ENCODE results near the gene TNS4. TPM values are rescaled to one million over a fixed set of nuclear protein-coding genes. Genes with fewer than 3 reads are reported as not detected.

Gene TNS4
- total RNA-seq, 1 donor from 2014 or later = not detected

DNA sequence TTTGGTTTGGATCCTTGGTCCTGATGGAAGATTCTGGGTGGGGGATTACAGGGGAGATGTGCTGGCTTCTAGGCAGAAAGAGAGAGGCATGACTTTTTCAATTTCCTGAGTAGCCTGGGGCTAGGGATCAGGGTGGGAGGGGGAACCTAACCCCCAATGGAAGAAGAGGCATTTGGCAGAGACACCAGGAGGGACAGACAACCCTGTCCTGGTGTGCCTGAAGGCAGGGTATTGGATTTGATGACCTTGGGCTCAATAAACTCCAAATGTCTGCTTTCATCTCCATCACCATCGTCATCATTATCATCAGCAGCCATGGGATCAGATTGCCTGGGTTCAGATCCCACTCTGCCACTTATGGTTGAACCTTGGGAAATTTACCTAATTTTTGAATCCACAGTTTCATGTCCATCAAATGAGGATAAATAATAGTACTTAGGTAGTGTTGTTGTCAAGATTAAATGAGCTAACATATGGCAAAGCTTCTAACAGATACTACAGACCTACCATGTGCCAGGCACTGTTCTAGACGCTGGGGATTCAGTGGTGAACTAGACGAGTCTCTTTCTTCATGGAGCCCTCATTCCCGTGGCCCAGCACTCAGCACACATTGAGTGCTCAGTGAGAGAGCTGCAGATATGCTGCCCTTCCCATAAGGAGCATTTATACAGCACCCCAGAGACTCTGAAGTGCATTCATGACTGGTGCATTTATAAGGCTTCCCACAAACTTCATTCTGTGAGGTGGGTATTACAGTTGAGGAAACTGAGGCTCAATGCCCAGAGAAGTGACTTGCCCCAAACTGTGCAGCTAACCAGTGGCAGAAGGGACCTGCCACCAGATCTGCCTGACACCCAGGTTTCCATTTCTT, 31.4 kb downstream of the TNS4 start:
- no peak for DNase-seq
- Mint-ChIP-seq H3K36me3 (ENCODE audit: unreplicated experiment) (no peaks in the 10 kb centered on the region), H3K9me3 (ENCODE audit: unreplicated experiment) (peaks cover 5% of the 10 kb centered on the region), H3K27me3 (ENCODE audit: unreplicated experiment) (peaks cover 7% of the 10 kb centered on the region), H3K4me1 (ENCODE audit: low read depth, unreplicated experiment) (no peaks in the 10 kb centered on the region), H3K27ac (ENCODE audit: unreplicated experiment) (no peak overlapping the region), H3K4me3 (ENCODE audit: unreplicated experiment) (no peak overlapping the region)
- TF ChIP-seq, protein P1, sequence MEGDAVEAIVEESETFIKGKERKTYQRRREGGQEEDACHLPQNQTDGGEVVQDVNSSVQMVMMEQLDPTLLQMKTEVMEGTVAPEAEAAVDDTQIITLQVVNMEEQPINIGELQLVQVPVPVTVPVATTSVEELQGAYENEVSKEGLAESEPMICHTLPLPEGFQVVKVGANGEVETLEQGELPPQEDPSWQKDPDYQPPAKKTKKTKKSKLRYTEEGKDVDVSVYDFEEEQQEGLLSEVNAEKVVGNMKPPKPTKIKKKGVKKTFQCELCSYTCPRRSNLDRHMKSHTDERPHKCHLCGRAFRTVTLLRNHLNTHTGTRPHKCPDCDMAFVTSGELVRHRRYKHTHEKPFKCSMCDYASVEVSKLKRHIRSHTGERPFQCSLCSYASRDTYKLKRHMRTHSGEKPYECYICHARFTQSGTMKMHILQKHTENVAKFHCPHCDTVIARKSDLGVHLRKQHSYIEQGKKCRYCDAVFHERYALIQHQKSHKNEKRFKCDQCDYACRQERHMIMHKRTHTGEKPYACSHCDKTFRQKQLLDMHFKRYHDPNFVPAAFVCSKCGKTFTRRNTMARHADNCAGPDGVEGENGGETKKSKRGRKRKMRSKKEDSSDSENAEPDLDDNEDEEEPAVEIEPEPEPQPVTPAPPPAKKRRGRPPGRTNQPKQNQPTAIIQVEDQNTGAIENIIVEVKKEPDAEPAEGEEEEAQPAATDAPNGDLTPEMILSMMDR (IDR thresholded peaks at IDR 0.05; ENCODE audit: partially characterized antibody, unreplicated experiment) = no peak

DNA sequence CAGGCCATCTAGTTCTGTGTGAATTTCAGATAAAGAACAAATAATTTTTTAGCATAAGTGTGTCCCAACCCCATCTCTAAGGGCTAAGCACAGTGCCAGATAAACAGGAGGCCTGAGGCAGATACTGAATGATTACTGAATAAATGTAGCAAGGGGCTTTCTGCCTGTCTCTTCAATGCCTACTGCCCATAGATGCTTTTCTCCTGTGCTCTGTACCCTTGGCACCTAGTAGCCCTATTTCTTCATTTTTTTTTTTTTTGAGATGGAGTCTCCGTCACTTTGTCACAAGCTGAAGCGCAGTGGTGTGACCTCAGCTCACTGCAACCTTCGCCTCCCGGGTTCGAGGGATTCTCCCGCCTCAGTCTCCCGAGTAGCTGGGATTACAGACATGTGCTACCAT, 32.9 kb downstream of the TNS4 start:
- H3K27me3 Mint-ChIP-seq (ENCODE audit: unreplicated experiment) = peaks cover 8% of the 10 kb centered on the region
- no peak overlapping the region for H3K27ac Mint-ChIP-seq (ENCODE audit: unreplicated experiment)
- H3K36me3 Mint-ChIP-seq (ENCODE audit: unreplicated experiment) = no peaks in the 10 kb centered on the region
- no peak overlapping the region for H3K4me3 Mint-ChIP-seq (ENCODE audit: unreplicated experiment)
- TF ChIP-seq, protein P1 (IDR thresholded peaks at IDR 0.05; ENCODE audit: partially characterized antibody, unreplicated experiment) = no peak
- DNase-seq = no peak
- H3K9me3 Mint-ChIP-seq (ENCODE audit: unreplicated experiment) = peaks cover 5% of the 10 kb centered on the region
- H3K4me1 Mint-ChIP-seq (ENCODE audit: low read depth, unreplicated experiment) = no peaks in the 10 kb centered on the region

DNA sequence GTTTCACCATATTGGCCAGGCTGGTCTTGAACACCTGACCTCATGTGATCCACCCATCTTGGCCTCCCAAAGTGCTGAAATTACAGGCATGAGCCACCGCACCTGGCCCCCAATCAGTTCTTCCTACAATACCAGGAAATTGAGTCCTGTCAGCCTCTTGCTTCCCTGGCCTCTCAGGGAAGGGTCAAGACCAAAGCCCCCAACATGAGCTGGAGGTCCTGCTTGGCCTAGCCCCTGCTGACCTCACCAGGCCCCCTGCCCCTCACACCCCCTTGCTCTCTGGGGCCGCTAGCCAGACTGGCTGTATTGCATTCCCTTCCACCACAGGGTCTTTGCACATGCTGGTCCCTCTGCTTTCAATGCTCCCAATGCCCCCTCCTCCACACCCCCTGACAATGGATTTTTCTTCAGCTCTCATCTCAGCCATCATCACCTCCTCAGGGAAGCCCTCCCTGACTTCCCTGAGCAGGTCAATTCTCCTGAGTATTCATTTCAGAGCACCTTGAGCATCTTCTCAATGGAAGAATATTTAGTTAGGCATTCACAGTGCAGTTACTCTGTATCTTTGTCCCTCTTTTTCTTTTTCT, 34.0 kb downstream of the TNS4 start:
- Mint-ChIP-seq H3K27me3 (ENCODE audit: unreplicated experiment) (peaks cover 8% of the 10 kb centered on the region), H3K9me3 (ENCODE audit: unreplicated experiment) (peaks cover 5% of the 10 kb centered on the region), H3K4me1 (ENCODE audit: low read depth, unreplicated experiment) (peaks cover 1% of the 10 kb centered on the region), H3K27ac (ENCODE audit: unreplicated experiment) (no peak overlapping the region), H3K4me3 (ENCODE audit: unreplicated experiment) (no peak overlapping the region), H3K36me3 (ENCODE audit: unreplicated experiment) (no peaks in the 10 kb centered on the region)
- TF ChIP-seq, protein P1 (IDR thresholded peaks at IDR 0.05; ENCODE audit: partially characterized antibody, unreplicated experiment) = no peak
- DNase-seq = no peak

DNA sequence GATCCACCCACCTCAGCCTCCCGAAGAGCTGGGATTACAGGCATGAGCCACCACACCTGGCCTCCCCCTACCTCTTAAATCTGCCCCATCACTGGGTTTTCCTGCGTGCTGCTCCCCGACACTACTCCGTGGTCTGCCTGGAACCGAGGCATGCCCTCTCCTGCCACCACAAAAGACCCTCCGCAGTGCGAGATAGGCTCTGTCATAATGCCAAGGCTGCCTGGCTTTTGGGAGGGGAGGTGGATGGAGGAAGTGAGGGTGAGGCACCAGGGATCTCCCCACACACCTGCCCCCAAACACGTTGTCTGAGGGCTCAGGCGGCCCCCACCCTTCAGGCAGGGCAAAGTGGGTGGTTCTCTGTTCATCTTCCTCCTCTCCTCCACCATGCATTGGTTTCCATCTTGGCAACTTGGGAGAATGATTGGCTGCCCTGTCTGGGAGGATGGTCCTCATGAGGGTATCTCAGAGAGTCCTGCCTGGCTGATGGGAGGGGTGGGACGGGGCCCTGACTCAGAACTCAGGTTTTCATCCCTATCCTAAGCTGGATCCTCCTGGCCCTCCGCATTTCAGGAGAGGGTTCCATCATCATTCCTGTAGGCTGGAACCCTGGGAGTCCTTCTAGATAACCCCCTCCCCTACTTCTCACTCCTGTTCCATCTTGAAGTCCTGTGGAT, 35.0 kb downstream of the TNS4 start:
- no peak overlapping the region for H3K27ac Mint-ChIP-seq (ENCODE audit: unreplicated experiment)
- no peak for DNase-seq
- H3K4me1 Mint-ChIP-seq (ENCODE audit: low read depth, unreplicated experiment) = peaks cover 5% of the 10 kb centered on the region
- H3K36me3 Mint-ChIP-seq (ENCODE audit: unreplicated experiment) = no peaks in the 10 kb centered on the region
- TF ChIP-seq, protein P1 (IDR thresholded peaks at IDR 0.05; ENCODE audit: partially characterized antibody, unreplicated experiment) = no peak
- H3K4me3 Mint-ChIP-seq (ENCODE audit: unreplicated experiment) = no peak overlapping the region
- peaks cover 6% of the 10 kb centered on the region for H3K27me3 Mint-ChIP-seq (ENCODE audit: unreplicated experiment)
- H3K9me3 Mint-ChIP-seq (ENCODE audit: unreplicated experiment) = peaks cover 4% of the 10 kb centered on the region
